HEK293T (cell line): ENCODE results near the gene HTRA1.

ENCODE experiments used
- CTCF ChIA-PET: fragments of 350-600 bp; formaldehyde crosslinking; extraction: SDS; loops from one replicate; lab custom pipeline; 2021; ENCODE audit warnings: antibody characterized with exemption, inconsistent platforms; lab: Yijun Ruan, JAX
- POLR2A ChIA-PET: fragments of 350-600 bp; formaldehyde crosslinking; extraction: SDS; loops from one replicate; lab custom pipeline; 2020; ENCODE audit warnings: antibody characterized with exemption, inconsistent platforms; lab: Yijun Ruan, JAX
- DNase-seq: peaks from one replicate; pipeline ENCODE4 v3.0.0; 2012; ENCODE audit warnings: mixed read lengths; ENCODE audit errors: extremely low spot score
- ARNT ChIP-seq: fragments of 450-650 bp; IDR thresholded peaks from 2 replicates; pipeline ENCODE4 v1.6.1; 2017; ENCODE audit warnings: mild to moderate bottlenecking
- BHLHE40 ChIP-seq: fragments of 450-650 bp; IDR thresholded peaks from 2 replicates; pipeline ENCODE4 v1.6.1; 2016; ENCODE audit warnings: mild to moderate bottlenecking, moderate library complexity, borderline replicate concordance
- CTBP1 ChIP-seq: fragments of 450-650 bp; IDR thresholded peaks from 2 replicates; pipeline ENCODE4 v1.6.1; 2016; ENCODE audit warnings: borderline replicate concordance
- ELF4 ChIP-seq: fragments of 450-650 bp; IDR thresholded peaks from 2 replicates; pipeline ENCODE4 v1.6.1; 2017; ENCODE audit warnings: antibody characterized with exemption
- FOXA1 ChIP-seq: fragments of 450-650 bp; IDR thresholded peaks from 2 replicates; pipeline ENCODE4 v1.6.1; 2016; ENCODE audit warnings: mild to moderate bottlenecking
- FOXK2 ChIP-seq: fragments of 450-650 bp; IDR thresholded peaks from 2 replicates; pipeline ENCODE4 v1.6.1; 2016; ENCODE audit warnings: mild to moderate bottlenecking
- FOXM1 ChIP-seq: fragments of 450-650 bp; IDR thresholded peaks from 2 replicates; pipeline ENCODE4 v1.6.1; 2017; ENCODE audit warnings: mild to moderate bottlenecking, borderline replicate concordance
- HDGF ChIP-seq: fragments of 450-650 bp; IDR thresholded peaks from 2 replicates; pipeline ENCODE4 v1.6.1; 2017; ENCODE audit warnings: antibody characterized with exemption, borderline replicate concordance
- L3MBTL2 ChIP-seq: fragments of 450-650 bp; conservative IDR thresholded peaks from 2 replicates; pipeline ENCODE4 v1.6.1; 2016; ENCODE audit warnings: mild to moderate bottlenecking
- LEF1 ChIP-seq: fragments of 450-650 bp; IDR thresholded peaks from 2 replicates; pipeline ENCODE4 v1.6.1; 2017; ENCODE audit warnings: mild to moderate bottlenecking, borderline replicate concordance
- NFRKB ChIP-seq: fragments of 450-650 bp; IDR thresholded peaks from 2 replicates; pipeline ENCODE4 v1.6.1; 2016; ENCODE audit warnings: mild to moderate bottlenecking, moderate library complexity
- SP1 ChIP-seq: fragments of 450-650 bp; IDR thresholded peaks from 2 replicates; pipeline ENCODE4 v1.6.1; 2017
- SUZ12 ChIP-seq: fragments of 450-650 bp; IDR thresholded peaks from 2 replicates; pipeline ENCODE4 v1.6.1; 2016; ENCODE audit warnings: mild to moderate bottlenecking
- TARDBP ChIP-seq: fragments of 450-650 bp; IDR thresholded peaks from 2 replicates; pipeline ENCODE4 v1.6.1; 2016
- ZNF384 ChIP-seq: fragments of 450-650 bp; IDR thresholded peaks from 2 replicates; pipeline ENCODE4 v1.6.1; 2016
- TF ChIP-seq, protein P1 (sequence below): fragments of 450-650 bp; IDR thresholded peaks from 2 replicates; pipeline ENCODE4 v1.6.1; 2016

HTRA1 gene

DNA sequence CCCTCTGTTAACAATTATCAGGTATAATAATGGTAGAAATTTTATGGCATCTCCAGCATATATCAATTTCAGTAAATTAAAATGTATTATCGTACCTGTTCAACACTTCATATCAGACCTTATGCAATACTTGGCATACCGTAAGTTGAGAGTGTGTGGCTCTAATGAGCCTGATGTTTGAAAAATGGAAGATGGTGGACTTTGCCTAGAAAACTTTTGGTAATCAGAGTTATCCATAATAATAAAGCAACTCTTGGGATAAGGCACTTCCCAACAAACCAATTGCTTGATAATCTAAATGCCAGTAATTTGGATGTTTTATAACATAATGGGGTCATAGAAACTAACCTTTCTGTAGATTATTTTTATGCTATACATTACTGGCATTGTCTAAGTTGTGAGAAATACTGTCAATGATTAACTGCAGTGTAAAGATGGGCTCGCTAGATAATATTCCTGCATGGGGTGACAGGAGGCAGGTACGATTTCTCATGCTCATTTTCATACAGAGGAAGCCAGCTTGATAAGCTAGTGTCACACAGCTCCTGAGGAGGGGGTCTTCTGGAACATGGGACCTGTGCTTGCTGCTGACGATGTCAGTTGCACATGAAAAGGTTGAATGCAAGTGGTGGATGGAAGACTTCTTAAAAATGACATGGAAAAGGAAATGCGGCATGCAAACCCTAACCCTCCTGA is 71.4 kb downstream of the HTRA1 start:
- CTCF ChIA-PET, result no interaction called here
- TF ChIP-seq CTBP1, result no peak
- no peak for TF ChIP-seq FOXM1
- no peak for TF ChIP-seq BHLHE40
- no peak for TF ChIP-seq SP1
- no peak for TF ChIP-seq ELF4
- no peak for TF ChIP-seq SUZ12
- no peak for DNase-seq
- POLR2A ChIA-PET, result no interaction called here

DNA sequence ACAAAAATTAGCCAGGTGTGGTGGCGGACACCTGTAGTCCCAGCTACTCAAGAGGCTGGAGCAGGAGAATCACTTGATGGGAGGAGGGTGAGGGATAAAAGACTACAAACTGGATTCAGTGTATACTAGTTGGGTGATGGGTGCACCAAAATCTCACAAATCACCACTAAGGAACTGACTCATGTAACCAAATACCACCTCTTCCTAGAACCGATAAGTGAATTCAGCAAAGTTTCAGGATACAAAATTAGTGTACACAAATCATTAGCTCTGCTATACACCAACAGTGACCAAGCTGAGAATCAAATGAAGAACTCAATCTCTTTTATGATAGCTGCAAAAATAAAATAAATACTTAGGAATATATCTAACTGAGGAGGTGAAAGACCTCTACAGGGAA is 76.2 kb downstream of the HTRA1 start:
- no peak for TF ChIP-seq L3MBTL2
- TF ChIP-seq SP1, result no peak
- TF ChIP-seq CTBP1, result no peak
- TF ChIP-seq NFRKB, result no peak
- TF ChIP-seq TARDBP, result no peak
- POLR2A ChIA-PET, result no interaction called here
- no peak for DNase-seq

DNA sequence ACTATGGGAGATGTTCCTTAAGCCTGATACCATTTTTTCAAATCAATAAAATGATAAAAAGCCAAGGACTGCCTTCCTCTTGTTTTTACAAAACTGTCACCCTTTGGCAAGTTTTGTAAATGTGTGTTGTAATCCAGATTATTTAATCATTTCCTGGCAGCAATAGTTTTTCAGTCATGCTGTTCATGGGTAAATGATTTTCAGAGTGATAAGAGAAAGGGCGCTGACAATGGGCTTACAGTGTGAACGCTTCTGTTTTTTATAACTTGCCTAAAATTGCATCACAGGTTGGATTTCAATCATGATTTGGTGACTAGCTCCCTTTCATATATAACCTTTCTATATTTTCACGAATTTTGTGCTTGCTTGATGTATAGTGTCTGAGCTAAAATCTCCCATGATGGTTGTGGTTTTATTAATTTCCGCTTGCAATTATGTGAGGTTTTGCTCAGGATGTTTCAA is 80.2 kb downstream of the HTRA1 start:
- DNase-seq, result no peak
- TF ChIP-seq ELF4, result no peak
- TF ChIP-seq ARNT, result no peak
- TF ChIP-seq FOXK2, result no peak
- TF ChIP-seq, protein P1, sequence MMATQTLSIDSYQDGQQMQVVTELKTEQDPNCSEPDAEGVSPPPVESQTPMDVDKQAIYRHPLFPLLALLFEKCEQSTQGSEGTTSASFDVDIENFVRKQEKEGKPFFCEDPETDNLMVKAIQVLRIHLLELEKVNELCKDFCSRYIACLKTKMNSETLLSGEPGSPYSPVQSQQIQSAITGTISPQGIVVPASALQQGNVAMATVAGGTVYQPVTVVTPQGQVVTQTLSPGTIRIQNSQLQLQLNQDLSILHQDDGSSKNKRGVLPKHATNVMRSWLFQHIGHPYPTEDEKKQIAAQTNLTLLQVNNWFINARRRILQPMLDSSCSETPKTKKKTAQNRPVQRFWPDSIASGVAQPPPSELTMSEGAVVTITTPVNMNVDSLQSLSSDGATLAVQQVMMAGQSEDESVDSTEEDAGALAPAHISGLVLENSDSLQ, result no peak
- no peak for TF ChIP-seq ZNF384
- TF ChIP-seq BHLHE40, result no peak
- TF ChIP-seq LEF1, result no peak
- no peak for TF ChIP-seq HDGF
- no peak for TF ChIP-seq NFRKB
- no peak for TF ChIP-seq FOXA1
- ChIA-PET POLR2A (no interaction called here), CTCF (no interaction called here)

More for the DNA sequence above, 76.2 kb downstream of the HTRA1 start:
- CTCF ChIA-PET, result no interaction called here

DNA sequence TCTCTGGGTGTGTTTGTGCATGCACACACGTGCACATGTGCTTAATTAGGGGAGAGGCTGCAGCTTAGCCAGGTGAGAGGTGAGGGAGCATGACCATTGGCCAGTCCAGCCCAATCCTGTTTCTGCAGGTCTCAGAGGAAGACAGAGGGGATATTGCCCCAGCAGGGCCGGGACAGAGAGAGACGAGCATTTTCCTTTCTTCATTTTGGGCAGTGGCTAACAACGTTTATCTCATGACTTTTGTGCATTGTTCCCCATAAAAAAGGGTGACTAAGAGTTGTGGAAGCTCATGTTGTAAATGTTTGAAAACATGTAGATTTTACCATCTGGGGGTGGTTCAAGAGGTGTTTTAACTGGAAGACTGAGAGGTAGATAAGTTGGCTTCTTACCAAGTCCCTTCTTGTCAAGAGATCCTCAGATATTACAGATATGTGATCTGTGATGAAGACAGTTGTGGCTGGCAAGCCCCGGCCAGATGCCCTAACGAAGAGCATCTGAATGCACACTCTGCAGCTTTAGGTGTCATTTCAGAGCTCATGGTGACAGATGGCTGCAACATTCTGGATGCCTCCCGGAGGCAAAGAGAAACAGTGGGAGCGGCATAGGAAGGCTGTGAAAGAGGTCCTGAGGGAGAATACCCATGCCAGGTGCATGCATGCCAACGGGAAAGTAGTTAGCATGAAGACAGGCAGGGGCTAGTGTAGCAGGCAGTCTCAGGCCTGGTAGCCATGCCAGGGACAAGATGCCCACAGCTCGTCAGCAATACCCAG is 82.5 kb downstream of the HTRA1 start:
- TF ChIP-seq NFRKB (no peak), ELF4 (no peak), FOXK2 (no peak), FOXA1 (no peak), ARNT (no peak), LEF1 (no peak), HDGF (no peak)
- TF ChIP-seq, protein P1, result no peak
- ChIA-PET CTCF (no interaction called here), POLR2A (no interaction called here)
- DNase-seq, result no peak

DNA sequence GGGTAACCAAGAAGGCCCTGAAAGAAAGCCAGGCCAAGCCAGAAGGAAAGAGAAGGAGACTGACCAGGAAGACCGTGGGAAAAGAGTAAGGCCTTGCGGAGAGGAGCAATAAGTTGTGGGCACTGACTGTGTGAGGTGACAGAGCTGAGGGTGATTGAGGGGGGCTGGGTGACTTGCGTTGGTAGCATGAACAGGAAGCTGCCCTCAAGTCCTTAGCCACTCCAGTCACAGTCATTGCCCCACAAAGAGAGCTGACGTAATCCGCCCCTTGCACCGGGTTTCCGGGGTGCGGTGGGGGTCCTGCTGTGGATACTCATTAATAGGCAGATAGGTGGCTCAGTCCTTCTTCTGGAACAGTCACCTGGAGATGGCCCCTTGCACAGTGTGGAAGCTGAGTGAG is 83.1 kb downstream of the HTRA1 start:
- no peak for DNase-seq
- ChIA-PET POLR2A (no interaction called here), CTCF (no interaction called here)
- TF ChIP-seq ARNT (no peak), SUZ12 (no peak), HDGF (no peak), TARDBP (no peak)

DNA sequence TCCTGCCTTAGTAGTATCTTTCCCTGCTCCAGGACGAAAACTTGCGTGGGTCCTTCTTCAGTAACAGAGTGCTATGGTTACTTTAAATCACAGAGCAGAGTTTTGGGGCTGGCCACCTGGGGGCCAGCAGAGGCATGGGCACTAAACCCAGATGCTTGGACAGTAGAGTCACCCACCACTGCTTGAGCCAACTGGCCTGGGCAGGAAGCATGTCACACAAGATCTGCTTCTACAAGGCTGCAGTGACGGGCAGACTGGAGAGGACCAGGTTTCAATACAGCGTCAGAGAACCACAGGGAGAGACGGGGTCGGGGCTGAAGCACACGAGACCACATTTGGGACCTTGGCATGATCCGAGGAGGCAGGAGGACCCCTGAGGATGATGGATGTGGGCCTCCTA is 84.9 kb downstream of the HTRA1 start:
- DNase-seq, result no peak
- ChIA-PET POLR2A (no interaction called here), CTCF (no interaction called here)
- no peak for TF ChIP-seq CTBP1
- TF ChIP-seq SUZ12, result no peak
- TF ChIP-seq TARDBP, result no peak

DNA sequence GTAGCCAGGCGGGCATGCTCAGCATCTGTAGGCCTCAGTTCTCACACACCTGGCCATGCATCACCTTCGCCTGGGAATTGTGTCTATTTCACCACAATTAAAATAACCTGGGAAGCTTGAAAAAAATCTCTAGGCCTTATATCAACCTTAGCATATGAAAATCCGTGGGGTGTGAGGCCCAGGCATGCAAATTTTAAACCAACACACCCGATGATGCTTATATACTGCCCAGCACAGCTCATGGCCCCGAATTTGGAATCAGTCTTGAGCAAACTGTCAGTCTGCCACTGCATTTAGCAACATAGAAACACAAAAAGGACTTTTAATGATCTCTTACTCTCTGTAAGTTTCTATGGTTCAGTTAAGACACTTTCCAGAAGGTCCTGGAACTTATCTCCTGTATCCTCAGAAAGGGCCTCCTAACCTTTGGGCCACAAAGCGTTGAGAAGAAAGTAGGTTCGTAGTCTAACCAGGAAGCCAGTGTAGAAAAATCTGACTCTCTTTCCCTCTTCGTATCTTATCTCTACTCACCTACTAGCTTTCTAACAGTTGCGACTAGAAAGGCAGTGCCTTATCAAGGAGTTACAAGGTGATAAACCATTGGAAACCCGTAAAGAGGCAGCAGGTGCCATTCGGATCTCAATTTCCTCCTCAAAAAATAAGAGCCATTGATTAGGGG is 87.2 kb downstream of the HTRA1 start:
- DNase-seq, result no peak
- TF ChIP-seq FOXM1 (no peak), HDGF (no peak), L3MBTL2 (no peak), ARNT (no peak), LEF1 (no peak), SUZ12 (no peak), FOXA1 (no peak), TARDBP (no peak), ELF4 (no peak), NFRKB (no peak), SP1 (no peak), CTBP1 (no peak), BHLHE40 (no peak), FOXK2 (no peak), ZNF384 (no peak)
- TF ChIP-seq, protein P1, result no peak
- POLR2A ChIA-PET, result no interaction called here
- CTCF ChIA-PET, result no interaction called here
